GM23248 (cell line): ENCODE results near the gene COP1.

Source experiments
- EZH2 ChIP-seq: fragments of 200-600 bp; sonication (generic); IDR thresholded peaks from 2 replicates; pipeline ENCODE4 v1.6.1; 2018; ENCODE audit warnings: antibody characterized with exemption, mild to moderate bottlenecking; ENCODE audit not compliant: insufficient read depth, poor library complexity, severe bottlenecking
- EZH2phosphoT487 ChIP-seq: fragments of 200-600 bp; sonication (generic); IDR thresholded peaks from 2 replicates; pipeline ENCODE4 v1.6.1; 2018; ENCODE audit warnings: antibody characterized with exemption, moderate library complexity, mild to moderate bottlenecking, low read depth; ENCODE audit not compliant: insufficient read depth

GRCh38 chr1:176241385-176242015 lies 34.4 kb upstream of the COP1 start:
- TF ChIP-seq EZH2 (no peak), EZH2phosphoT487 (no peak)
